HG02588 (cell line): ENCODE data around the gene INMT.

Source experiments
- ATAC-seq: cut with Tn5 transposase; IDR thresholded peaks from one replicate; pipeline ENCODE4 v1.9.1; 2021; ENCODE audit warnings: mild to moderate bottlenecking, moderate library complexity; ENCODE audit not compliant: unreplicated experiment

The INMT gene

GRCh38 chr7:30727061-30727945 lies 24.6 kb upstream of the INMT start:
- no peak for ATAC-seq

DNA sequence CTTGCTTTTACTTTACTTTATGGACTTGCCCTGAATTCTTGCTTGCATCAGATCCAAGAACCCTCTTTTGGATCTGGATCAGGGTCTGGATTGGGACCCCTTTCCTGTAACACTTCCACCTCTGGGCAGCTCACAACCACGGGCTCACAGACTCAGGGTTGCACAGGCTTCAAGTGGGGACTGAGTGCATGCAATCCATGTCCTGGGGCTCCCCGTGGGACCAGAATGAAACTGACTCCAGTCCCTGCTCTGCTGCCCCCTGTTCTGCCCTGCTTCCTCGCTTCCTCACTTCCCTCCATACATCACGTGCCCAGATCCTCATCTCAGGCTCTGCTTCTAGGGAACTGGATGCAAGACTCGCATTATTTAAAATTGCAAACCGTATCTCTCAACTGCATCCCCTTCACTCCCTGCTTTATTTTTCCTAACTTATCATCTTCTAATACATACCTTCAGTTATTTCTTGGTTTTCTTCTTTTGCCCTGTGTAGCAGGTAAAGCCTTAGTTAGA lies 23.3 kb upstream of the INMT start:
- ATAC-seq = no peak

DNA sequence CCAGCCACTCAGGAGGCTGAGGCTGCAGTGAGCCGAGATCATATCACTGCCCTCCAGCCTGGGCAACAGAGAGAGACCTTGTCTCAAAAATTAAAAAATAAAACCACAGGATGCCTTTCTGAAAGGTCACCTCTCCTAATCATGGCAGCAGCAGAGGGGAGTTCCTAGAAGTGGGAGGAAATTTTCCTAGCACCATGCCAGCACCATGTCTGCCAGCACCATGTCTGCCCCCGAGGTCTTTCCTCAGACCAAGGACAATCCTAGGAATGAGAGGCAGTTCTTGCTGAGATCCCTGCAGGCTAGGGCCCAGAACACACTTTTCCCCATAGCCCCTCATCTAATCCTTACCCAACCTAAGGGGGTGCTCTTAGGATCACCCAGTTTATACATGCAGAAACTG lies 22.3 kb upstream of the INMT start:
- no peak for ATAC-seq

- no peak for ATAC-seq
Measured at GRCh38 chr7:30730097-30730496, 21.8 kb upstream of the INMT start.

GRCh38 chr7:30730996-30731395 lies 20.9 kb upstream of the INMT start:
- ATAC-seq = no peak

- no peak for ATAC-seq
Measured at GRCh38 chr7:30731581-30731980, 20.4 kb upstream of the INMT start.

- no peak for ATAC-seq
Measured at GRCh38 chr7:30732606-30733005, 19.3 kb upstream of the INMT start.

DNA sequence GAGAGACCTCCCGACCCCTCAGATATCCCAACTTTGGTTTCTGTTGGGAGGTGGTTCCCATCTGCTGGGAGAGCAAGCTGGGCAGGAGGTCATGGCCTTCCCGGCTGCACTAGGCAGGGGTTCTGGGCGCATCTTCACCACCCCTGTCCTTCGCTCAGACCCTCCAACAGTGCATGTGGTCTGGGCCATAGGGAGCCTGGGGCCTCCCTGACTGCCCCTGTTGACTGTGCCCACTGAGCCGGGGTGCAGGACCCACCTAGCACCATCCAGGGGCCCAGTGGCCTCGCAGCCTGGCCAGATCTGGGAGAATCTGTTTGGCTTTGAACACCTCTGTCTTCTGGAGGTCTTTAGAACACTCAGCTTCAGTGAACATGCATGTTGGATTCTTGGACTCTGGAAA lies 18.7 kb upstream of the INMT start:
- no peak for ATAC-seq

- no peak for ATAC-seq
Measured at GRCh38 chr7:30733691-30734090, 18.2 kb upstream of the INMT start.

- no peak for ATAC-seq
Measured at GRCh38 chr7:30734497-30734896, 17.4 kb upstream of the INMT start.

GRCh38 chr7:30735631-30736030 lies 16.3 kb upstream of the INMT start:
- ATAC-seq = no peak

DNA sequence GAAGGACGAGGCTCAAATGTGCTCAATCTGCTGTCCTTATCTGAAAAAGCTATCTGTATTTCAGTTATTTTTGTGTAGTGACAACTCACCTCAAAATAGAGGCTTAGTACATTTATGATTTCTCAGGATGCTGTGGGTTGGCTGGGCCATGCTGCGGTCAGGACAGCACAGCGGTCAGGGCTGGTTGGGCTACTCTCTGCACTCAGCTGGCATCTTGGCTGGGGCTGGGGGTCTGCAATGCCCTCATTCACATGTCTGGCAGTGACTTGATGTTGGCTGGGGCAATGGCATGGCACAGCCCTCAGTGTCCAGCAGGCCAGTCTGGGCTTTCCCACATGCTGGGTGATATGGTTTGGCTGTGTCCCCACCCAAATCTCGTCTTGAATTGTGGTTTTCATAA lies 15.6 kb upstream of the INMT start:
- no peak for ATAC-seq

GRCh38 chr7:30738026-30738915 lies 13.7 kb upstream of the INMT start:
- no peak for ATAC-seq

DNA sequence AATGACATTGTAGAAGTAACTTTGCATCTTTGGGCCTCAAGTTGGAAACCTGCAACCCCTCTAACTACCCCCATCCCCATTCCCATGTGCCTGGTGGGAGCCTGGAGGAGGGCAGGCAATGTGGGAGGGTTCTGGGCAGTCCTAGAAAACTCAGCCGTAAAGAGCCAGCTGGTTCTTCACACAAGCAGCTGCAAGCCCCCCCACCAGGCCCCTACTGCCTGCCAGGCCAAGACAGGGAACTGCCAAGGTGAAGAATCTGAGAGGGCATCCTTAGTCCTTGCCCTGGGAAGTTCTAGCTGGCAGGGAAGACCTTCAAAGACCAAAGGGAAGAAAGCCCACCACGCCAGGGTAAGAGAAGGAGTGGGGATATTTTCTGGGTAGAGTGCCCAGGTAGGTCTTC lies 12.2 kb upstream of the INMT start:
- no peak for ATAC-seq

GRCh38 chr7:30740417-30741181 lies 11.3 kb upstream of the INMT start:
- peak; percentile 74 for ATAC-seq

- ATAC-seq = no peak
Measured at GRCh38 chr7:30741289-30741688, 10.6 kb upstream of the INMT start.

DNA sequence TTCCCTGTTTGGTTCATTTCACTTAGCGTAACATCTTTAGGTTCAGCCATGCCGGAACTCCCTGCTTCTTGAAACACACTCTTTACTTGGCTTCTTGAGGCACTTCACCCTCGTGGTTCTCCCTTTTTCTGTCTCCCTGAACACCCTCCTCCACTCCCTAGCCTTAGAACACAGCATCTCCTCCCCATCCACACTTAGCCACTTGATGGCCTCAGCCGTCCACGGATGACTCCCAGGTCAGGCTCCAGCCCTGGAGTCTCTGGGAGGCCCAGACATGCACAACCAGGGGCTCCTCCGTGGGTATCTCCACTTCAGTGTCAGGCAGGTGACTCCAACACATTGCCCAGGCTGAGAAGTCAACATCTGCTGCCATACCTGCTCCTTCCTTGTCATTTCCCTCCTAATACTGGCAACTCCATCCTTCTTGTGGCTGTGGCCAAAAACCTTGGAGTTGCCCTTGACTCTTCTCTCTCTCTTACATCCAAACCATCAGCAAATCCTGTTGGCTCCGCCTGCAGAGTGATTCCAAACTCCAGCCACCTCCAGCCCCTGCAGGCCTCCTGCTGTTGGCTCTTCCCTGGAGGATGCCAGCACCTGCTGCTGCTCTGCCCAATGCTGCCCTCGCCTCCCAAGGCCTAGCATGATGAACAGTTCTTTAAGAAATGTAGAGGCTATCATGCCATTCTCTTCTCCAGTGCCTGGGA lies 8.4 kb upstream of the INMT start:
- ATAC-seq = no peak

DNA sequence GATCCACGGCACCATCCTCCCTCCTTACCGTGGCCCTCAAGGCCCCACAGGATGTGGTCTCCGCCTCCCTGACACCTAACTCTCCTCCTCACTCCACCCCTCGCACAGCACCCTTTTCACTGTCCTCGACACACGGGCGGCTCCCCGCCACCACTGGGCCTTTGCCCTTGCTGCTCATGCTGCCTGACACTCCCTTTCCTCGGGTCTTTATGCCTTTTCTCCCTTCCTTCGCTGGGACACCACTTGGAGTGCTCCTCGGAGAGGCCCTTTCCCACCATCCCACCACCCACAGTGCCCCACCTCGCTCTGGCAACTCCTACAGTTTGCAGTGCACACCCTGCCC lies 7.9 kb upstream of the INMT start:
- no peak for ATAC-seq

DNA sequence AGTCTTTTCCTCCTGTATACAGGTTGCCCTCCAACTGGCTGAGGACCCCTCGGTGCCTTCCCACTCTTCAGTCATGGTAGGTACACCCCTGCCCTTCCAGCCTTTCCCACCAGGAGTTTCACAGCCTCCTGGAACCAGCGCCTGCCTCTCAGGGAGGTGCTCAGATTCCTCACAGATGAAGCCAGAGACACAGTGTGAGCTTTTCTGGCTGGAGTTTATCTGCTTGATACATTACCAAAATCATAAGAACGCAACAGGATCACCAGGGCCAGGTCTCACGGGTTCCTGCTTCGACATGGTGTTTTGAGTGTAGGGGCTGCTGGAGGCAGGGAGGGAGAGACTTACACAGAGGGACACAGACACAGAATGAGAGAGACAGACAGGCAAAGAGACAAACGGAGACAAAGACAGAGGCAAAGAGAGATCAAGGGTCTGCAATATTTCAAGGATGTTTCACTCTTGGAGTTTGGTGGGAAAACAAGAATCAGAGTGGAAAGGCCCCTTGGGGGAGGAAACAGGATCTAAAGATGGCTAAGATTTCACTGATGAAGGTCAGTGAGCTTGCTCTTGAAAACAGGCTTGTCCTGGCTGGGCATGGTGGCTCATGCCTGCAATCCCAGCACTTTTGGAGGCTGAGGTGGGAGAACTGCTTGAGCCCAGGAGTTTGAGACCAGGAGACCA lies 6.5 kb upstream of the INMT start:
- no peak for ATAC-seq

GRCh38 chr7:30750010-30750409 lies 1.9 kb upstream of the INMT start:
- ATAC-seq = no peak
